ENCODE results near the gene MYOM1.

Gene MYOM1

GRCh38 chr18:3107740-3108151, 112.0 kb downstream of the MYOM1 start:
- in situ Hi-C loops (cut with HindIII; ENCODE audit: low sequenced_read_pairs) = no loop called here
- DNase-seq (ENCODE audit: low read depth) = no peak
- TF ChIP-seq CTCF (IDR thresholded peaks at IDR 0.05; ENCODE audit: low read depth, low read length, missing control alignments) = no peak
- no peak overlapping the region for H3K4me3 ChIP-seq (ENCODE audit: low read depth, low read length)

GRCh38 chr18:3104190-3105054, 115.3 kb downstream of the MYOM1 start:
- peak; percentile 16 for DNase-seq (ENCODE audit: low read depth)
- no peak for TF ChIP-seq CTCF (IDR thresholded peaks at IDR 0.05; ENCODE audit: low read depth, low read length, missing control alignments)
- no peak overlapping the region for H3K4me3 ChIP-seq (ENCODE audit: low read depth, low read length)
- in situ Hi-C loops (cut with HindIII; ENCODE audit: low sequenced_read_pairs) = no loop called here

GRCh38 chr18:3103576-3103975, 116.2 kb downstream of the MYOM1 start:
- no peak for DNase-seq (ENCODE audit: low read depth)
- H3K4me3 ChIP-seq (ENCODE audit: low read depth, low read length) = no peak overlapping the region
- TF ChIP-seq CTCF (IDR thresholded peaks at IDR 0.05; ENCODE audit: low read depth, low read length, missing control alignments) = no peak
- in situ Hi-C loops (cut with HindIII; ENCODE audit: low sequenced_read_pairs) = no loop called here

GRCh38 chr18:3102983-3103382, 116.8 kb downstream of the MYOM1 start:
- no peak for DNase-seq (ENCODE audit: low read depth)

GRCh38 chr18:3100498-3101132, 119.2 kb downstream of the MYOM1 start:
- no peak for TF ChIP-seq CTCF (IDR thresholded peaks at IDR 0.05; ENCODE audit: low read depth, low read length, missing control alignments)
- in situ Hi-C loops (cut with HindIII; ENCODE audit: low sequenced_read_pairs) = no loop called here
- no peak overlapping the region for H3K4me3 ChIP-seq (ENCODE audit: low read depth, low read length)
- DNase-seq (ENCODE audit: low read depth) = no peak

More at GRCh38 chr18:3102983-3103382, 116.8 kb downstream of the MYOM1 start:
- TF ChIP-seq CTCF (IDR thresholded peaks at IDR 0.05; ENCODE audit: low read depth, low read length, missing control alignments) = no peak
- H3K4me3 ChIP-seq (ENCODE audit: low read depth, low read length) = no peak overlapping the region
- in situ Hi-C loops (cut with HindIII; ENCODE audit: low sequenced_read_pairs) = no loop called here

GRCh38 chr18:3099327-3099726, 120.4 kb downstream of the MYOM1 start:
- in situ Hi-C loops (cut with HindIII; ENCODE audit: low sequenced_read_pairs) = no loop called here
- DNase-seq (ENCODE audit: low read depth) = no peak
- TF ChIP-seq CTCF (IDR thresholded peaks at IDR 0.05; ENCODE audit: low read depth, low read length, missing control alignments) = no peak
- H3K4me3 ChIP-seq (ENCODE audit: low read depth, low read length) = no peak overlapping the region
